ENCODE data around the gene TTBK2.

TTBK2 gene

GRCh38 chr15:42914728-42915497, 5.7 kb downstream of the TTBK2 start:
- Histone ChIP-seq H3K4me3 (replicated peaks; ENCODE audit: insufficient read depth, low read length) (0 out of 2 replicates have a peak overlapping the region, but pooled peaks have one; percentile 9), H3K27me3 (ENCODE audit: insufficient read depth, poor library complexity, severe bottlenecking) (no peaks in the 10 kb centered on the region), H3K27ac (replicated peaks) (peak overlapping the region; percentile 33)
- DNase-seq (ENCODE audit: low read depth in 1 of 2, low spot score in 1 of 2), result no peak
- TF ChIP-seq, protein P1, sequence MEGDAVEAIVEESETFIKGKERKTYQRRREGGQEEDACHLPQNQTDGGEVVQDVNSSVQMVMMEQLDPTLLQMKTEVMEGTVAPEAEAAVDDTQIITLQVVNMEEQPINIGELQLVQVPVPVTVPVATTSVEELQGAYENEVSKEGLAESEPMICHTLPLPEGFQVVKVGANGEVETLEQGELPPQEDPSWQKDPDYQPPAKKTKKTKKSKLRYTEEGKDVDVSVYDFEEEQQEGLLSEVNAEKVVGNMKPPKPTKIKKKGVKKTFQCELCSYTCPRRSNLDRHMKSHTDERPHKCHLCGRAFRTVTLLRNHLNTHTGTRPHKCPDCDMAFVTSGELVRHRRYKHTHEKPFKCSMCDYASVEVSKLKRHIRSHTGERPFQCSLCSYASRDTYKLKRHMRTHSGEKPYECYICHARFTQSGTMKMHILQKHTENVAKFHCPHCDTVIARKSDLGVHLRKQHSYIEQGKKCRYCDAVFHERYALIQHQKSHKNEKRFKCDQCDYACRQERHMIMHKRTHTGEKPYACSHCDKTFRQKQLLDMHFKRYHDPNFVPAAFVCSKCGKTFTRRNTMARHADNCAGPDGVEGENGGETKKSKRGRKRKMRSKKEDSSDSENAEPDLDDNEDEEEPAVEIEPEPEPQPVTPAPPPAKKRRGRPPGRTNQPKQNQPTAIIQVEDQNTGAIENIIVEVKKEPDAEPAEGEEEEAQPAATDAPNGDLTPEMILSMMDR (IDR thresholded peaks at IDR 0.05; ENCODE audit: insufficient read depth, low read length), result no peak

- H3K27me3 ChIP-seq (ENCODE audit: insufficient read depth, poor library complexity, severe bottlenecking), result no peaks in the 10 kb centered on the region
- no peak overlapping the region for H3K4me3 ChIP-seq (replicated peaks; ENCODE audit: insufficient read depth, low read length)
- H3K27ac ChIP-seq (replicated peaks), result no peak overlapping the region
- no peak for DNase-seq (ENCODE audit: low read depth in 1 of 2, low spot score in 1 of 2)
- no peak for TF ChIP-seq GABPA (IDR thresholded peaks at IDR 0.05; ENCODE audit: low read depth)
- TF ChIP-seq POLR2AphosphoS5 (IDR thresholded peaks at IDR 0.05; ENCODE audit: low read depth), result no peak
- no peak for TF ChIP-seq REST (IDR thresholded peaks at IDR 0.05; ENCODE audit: insufficient replicate concordance, low read depth)
- TF ChIP-seq, protein P1 (IDR thresholded peaks at IDR 0.05; ENCODE audit: insufficient read depth, low read length), result no peak
- TF ChIP-seq SPI1 (IDR thresholded peaks at IDR 0.05; ENCODE audit: borderline replicate concordance, low read depth), result no peak
Observed at GRCh38 chr15:42911058-42911592, 9.5 kb downstream of the TTBK2 start.

- Histone ChIP-seq H3K27me3 (ENCODE audit: insufficient read depth, poor library complexity, severe bottlenecking) (no peaks in the 10 kb centered on the region), H3K4me3 (replicated peaks; ENCODE audit: insufficient read depth, low read length) (no peak overlapping the region), H3K27ac (replicated peaks) (no peak overlapping the region)
- no peak for DNase-seq (ENCODE audit: low read depth in 1 of 2, low spot score in 1 of 2)
- no peak for TF ChIP-seq GABPA (IDR thresholded peaks at IDR 0.05; ENCODE audit: low read depth)
- TF ChIP-seq, protein P1 (IDR thresholded peaks at IDR 0.05; ENCODE audit: insufficient read depth, low read length), result no peak
- no peak for TF ChIP-seq REST (IDR thresholded peaks at IDR 0.05; ENCODE audit: insufficient replicate concordance, low read depth)
- TF ChIP-seq SPI1 (IDR thresholded peaks at IDR 0.05; ENCODE audit: borderline replicate concordance, low read depth), result no peak
- TF ChIP-seq POLR2AphosphoS5 (IDR thresholded peaks at IDR 0.05; ENCODE audit: low read depth), result no peak
Observed at GRCh38 chr15:42908538-42908937, 12.0 kb downstream of the TTBK2 start.
